Mammary epithelial cell (primary cell): ENCODE results near the gene UBE2S.

ENCODE experiments used
- EZH2 ChIP-seq: IDR thresholded peaks from 2 replicates; pipeline ENCODE4 v1.6.1; 2012; ENCODE audit warnings: low read length, inconsistent platforms, borderline replicate concordance
- TF ChIP-seq, protein P1 (sequence below), 2 donors: IDR thresholded peaks in 1 of 2; conservative IDR thresholded peaks in 1 of 2; 2 replicates each; pipeline ENCODE4 v1.5.1; 2011 to 2012; ENCODE audit warnings: inconsistent platforms in 2 of 2, low read length in 2 of 2, mild to moderate bottlenecking in 2 of 2, control low read depth in 1 of 2, low read depth in 1 of 2; ENCODE audit not compliant: insufficient read depth in 1 of 2; ENCODE audit errors: extremely low read depth in 1 of 2

GRCh38 chr19:55441319-55441691 lies 33.7 kb upstream of the UBE2S start:
- TF ChIP-seq, protein P1, sequence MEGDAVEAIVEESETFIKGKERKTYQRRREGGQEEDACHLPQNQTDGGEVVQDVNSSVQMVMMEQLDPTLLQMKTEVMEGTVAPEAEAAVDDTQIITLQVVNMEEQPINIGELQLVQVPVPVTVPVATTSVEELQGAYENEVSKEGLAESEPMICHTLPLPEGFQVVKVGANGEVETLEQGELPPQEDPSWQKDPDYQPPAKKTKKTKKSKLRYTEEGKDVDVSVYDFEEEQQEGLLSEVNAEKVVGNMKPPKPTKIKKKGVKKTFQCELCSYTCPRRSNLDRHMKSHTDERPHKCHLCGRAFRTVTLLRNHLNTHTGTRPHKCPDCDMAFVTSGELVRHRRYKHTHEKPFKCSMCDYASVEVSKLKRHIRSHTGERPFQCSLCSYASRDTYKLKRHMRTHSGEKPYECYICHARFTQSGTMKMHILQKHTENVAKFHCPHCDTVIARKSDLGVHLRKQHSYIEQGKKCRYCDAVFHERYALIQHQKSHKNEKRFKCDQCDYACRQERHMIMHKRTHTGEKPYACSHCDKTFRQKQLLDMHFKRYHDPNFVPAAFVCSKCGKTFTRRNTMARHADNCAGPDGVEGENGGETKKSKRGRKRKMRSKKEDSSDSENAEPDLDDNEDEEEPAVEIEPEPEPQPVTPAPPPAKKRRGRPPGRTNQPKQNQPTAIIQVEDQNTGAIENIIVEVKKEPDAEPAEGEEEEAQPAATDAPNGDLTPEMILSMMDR (conservative IDR thresholded peaks at IDR 0.05 in 1 of 2, IDR thresholded peaks at IDR 0.05 in 1 of 2; ENCODE audit: extremely low read depth in 1 of 2, insufficient read depth in 1 of 2, low read depth in 1 of 2, low read length in 2 of 2), result no peak
- TF ChIP-seq EZH2, result no peak
